SKM-1 treated with dmso at 0.1 percent for 144 hours (cell line): ENCODE measurements around the gene ZNF221.

Experiments used
- DNase-seq: peaks from one replicate; lab custom pipeline; 2025; ENCODE audit not compliant: unreplicated experiment; lab: John Stamatoyannopoulos, UW

The ZNF221 gene

DNA sequence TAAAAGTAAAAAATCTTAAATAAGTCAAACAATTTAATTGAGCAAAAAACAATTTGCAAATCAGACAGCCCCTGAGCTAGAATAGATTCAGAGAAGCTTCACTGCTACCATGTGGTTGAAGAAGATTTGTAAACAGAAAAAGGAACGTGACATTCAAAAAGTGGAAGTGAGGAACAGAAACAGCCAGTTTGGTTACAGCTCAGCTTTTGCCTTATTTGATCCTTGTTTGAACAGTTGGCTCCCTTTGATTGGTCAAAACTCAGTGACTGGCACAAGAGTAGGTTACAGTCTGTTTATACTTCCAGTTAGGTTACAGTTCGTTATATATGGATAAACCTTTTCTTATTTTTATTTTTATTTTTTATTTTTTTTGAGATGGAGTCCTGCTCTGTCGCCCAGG is 5.8 kb downstream of the ZNF221 start:
- peak; percentile 0 for DNase-seq

DNA sequence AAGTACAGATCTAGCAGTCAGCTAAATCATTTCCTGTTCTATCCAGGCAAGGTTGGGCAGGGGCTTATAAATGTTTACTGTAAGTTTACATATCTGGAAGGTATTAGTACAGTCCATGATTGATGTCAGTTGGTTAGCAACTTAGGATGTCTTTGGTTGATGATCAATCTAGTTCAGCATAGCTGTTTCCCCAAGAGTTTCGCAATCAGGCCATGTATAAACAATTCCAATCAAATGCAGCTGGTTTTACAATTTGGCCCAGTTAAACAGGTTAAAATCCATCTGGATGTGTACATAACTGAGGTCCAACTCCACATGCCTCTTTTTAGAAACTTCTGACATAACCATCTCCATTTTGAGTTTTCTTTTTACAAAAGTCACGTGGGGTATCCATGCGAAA is 6.9 kb downstream of the ZNF221 start:
- no peak for DNase-seq

DNA sequence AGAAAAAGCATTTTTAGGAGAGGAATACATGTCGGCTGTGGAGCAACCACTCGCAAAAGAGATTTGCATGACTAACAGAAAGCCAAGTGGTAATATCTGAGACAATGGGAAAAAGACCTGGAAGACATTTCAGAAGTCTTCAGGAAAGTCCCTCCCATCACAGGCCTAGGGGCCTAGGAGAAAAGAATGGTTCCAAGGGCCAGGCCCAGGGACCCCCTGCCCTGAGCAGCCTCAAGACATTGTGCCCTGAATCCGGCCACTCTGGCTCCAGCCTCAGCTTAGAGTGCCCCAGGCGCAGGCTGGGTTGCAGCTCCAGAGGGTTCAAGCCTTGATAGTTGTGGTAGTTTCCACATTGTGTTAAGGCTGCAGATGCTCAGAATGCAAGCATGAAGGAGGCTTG is 9.4 kb downstream of the ZNF221 start:
- no peak for DNase-seq

DNA sequence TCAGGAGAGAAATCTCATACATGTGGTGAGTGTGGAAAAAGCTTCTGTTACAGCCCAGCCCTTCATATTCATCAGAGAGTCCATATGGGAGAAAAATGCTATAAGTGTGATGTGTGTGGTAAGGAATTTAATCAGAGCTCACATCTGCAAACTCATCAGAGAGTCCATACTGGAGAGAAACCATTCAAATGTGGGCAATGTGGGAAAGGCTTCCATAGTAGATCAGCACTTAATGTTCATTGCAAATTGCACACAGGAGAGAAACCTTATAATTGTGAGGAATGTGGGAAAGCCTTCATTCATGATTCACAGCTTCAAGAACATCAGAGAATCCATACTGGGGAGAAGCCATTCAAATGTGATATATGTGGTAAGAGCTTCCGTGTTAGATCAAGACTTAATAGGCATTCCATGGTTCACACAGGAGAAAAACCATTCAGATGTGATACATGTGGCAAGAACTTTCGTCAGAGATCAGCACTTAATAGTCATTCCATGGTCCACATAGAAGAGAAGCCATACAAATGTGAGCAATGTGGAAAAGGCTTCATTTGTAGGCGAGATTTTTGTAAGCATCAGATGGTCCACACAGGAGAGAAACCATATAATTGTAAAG is 15.2 kb downstream of the ZNF221 start:
- DNase-seq, result no peak

DNA sequence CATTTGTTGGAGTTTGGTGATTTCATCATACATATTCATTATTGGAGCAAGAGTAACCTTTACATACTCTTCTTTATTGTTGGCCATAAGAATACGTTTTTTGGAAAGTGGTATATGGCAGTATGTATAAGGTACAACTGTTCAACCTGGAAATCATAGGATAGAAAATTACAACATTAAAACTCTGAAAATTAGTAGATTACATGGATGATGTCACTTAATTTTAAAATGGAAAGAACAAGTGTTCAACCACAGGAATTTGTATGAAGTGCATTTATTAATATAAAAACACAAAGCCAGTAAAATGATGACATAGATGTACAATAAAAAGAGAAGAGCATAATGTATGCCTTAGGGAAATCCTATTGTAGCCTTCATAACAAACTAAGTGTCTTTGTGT is 25.7 kb downstream of the ZNF221 start:
- DNase-seq, result no peak

DNA sequence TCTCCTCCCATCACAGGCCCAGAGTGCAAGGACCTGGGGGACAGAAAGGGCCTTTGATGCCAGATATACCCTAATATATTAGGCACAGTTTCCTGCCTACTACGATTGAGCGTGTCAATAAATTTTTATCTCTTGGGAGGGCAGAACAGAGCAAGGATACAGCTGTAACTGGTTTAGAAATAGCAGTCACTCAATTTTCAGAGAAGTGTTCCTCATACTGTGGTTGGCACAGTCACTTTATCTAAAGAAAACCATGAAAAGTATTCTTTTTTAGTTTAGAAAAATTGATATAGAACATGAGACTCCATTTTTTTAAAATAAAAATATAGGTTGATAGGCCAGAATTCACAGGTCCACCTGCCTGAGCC is 32.5 kb downstream of the ZNF221 start:
- no peak for DNase-seq

DNA sequence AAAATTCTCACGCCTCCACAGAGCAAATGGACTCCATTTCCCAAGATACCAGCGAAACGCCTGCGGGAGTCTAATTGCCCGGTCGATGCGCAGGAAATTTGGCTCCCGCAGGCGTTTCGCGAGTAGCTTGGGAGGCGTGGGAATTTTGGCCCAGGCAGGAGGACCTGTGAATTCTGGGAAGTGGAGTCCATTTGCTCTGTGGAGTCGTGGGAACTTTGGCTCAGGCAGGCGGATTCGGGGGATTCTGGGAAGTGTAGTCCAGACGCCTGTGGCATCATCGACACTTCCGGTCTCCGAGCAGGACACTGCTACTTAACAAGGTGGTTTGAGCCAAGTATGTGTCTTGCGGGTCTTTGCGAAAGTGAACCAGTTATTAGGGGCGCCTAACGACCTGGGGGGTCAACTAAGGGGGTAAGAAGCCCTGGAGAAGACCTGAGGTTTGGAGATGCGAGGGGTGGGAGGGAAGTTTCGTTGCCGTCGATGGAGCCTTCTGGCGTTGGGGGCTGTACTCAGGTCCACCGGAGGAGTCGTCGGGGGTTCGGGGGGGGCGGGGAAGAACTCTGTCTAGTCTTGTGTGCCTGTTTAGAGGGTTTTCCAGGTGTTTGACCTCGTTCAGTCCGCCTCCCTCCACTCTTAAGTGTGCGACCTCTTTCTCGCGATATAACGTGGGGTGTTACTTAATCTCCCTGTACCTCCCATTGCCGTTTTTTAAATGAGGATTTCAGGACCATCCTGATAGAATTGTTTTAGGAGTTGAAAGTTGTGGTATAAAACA is 33.1 kb downstream of the ZNF221 start, which contains the start of gene ZNF155:
Gene ZNF155, plus strand, starts transcription at position 277 of the 775 bp plus-strand sequence. CDS start 4,356 bp downstream, outside the sequence.
- DNase-seq, result peak; percentile 61

DNA sequence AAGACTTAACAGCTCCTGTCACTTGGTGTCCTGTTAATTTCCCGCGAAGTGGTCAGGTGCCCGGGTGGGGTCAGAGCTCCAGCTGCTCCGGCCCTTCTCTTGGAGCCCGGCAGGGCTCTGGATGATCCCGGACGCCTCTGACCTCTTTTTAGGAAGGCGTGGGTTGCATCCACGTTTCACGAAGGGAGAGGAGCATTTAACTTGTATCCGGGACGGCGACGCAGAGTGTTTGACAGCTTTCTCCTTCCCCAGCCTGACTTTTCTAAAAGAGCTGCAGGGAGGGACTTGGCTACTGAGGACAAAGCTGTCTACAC is 33.6 kb downstream of the ZNF221 start:
- DNase-seq, result no peak

DNA sequence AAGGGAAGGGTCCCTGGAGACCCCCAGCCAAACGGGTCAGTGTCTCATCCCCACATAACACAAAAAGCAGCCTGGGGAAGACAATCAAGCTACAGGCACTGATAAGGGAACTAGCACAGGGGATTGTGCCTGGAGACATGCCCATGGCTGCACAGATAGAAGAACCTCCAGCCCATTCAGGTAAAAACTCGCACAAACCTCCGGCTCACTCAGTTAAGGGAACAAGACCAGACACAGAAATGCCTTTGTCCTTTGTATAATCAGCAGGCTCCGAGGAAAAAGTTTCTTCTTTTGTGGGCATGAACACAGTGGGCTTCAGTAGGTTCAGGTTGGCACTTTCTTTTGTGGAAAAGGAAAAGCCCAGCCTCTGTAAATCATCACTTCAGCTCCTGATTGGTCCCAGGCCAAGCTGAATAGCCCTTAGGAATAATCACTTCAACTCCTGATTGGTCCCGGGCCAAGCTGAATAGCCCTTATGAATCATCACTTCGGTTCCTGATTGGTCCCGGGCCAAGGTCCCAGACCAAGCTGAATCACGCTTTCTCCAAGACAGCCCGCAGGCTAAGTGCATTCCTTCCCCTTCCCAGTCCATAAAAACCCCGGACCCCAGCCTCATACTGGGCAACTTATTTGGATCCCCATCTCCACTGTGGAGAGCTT is 46.7 kb downstream of the ZNF221 start:
- no peak for DNase-seq

DNA sequence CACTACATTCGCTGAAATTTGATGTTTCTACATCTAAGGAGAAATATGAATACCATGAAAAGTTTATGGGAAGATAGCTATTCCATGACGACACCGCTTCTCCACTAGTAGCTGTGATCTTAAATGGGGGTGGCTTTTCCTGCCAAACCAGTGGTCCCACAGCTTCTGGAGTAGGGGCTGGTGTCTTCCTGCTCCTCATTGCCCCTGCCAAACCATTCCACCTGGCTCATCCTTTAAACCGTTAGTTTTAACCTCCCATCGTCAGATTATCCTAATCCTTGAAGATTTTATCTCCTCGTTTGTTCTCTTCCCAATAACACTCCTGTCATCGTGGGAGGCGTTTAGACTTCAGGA is 51.2 kb downstream of the ZNF221 start:
- DNase-seq, result no peak

DNA sequence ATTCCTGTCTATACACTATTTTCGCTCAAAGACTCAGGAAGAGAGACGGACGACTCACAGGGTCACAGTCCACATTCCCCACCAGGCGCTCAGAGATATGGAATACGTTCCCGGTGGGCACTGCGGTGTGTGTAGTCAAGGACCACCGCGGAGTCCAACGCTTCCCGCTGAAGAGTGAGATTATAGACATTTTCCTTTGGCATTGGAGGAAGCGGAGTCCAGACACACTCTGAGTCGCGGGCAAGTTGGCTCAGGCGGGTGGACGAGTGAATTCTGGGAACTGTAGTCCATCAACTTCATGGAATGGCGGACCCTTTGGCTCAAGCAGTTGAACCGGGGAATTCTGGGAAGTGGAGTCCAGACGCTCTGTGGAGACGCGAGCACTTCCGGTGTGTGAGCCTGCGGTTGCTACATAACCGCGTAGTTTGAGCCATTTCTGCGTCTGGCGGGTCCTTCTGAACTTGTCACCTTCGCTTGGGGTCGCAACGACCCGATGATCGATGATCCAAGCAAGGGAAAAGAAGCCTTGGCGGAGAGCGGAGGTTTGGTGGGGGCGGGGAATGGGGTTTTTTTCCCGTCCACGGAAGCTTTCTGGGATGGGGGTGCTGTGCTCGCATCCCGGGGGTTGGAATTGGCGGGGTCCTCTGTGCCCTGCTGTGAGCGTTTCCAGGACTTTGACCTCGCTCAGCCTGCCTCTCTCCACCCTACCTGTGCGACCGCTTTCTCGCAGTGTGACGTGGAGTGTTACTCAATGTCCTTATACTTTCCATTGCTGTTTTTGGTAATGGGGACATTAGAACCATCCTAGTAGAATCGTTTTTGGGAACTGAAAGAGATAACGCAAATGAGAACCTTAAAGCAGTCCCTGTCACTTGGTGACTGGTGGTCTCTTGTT is 51.8 kb downstream of the ZNF221 start, which contains the start of gene ZNF230:
Gene ZNF230, plus strand, starts transcription at position 392 of the 895 bp plus-strand sequence. CDS start 4,122 bp downstream, outside the sequence.
- peak; percentile 90 for DNase-seq

DNA sequence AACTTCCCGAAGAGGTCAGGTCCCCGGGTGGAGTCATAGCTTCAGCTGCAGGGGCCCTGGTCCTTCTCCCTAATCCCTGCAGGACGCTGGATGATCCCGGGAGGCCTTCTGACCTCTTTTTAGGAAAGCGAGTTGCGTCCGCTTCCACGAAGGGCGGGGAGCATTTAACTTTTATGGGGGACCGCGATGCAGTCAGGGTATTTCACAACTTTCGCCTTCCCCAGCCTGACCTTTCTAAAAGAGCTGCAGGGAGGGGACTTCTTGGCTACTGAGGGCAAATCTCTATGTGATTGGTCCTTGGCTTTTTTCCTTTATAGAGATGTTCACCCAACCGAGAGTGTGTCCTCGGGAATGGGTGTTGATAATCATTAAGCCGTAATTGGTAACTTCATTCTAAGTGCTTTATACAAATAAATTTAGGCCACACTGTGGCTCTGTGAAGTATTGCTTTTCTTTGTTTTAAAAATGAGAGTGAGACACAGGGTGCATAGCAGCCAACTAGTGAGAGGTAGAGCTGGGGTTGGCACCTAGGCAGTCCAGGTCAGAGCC is 52.5 kb downstream of the ZNF221 start:
- no peak for DNase-seq

DNA sequence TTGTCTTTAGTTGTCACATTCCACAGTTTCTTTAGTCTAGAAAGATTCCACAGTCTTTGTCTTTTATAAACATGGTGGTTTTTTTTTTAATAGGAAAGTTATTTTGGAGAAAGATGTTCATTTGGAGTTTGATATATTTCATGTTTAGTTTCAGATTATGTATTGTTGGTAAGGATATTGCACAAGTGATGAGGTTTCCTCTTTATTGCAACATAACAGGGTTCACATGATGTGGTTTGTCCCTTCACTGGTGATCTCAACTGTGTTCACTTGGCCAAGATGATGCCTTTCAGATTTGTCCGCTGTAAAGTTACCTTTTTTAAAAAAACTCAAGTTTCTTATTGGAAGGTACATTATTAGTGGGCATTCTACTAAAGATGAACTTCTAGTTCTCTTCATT is 54.9 kb downstream of the ZNF221 start:
- DNase-seq, result peak; percentile 57

DNA sequence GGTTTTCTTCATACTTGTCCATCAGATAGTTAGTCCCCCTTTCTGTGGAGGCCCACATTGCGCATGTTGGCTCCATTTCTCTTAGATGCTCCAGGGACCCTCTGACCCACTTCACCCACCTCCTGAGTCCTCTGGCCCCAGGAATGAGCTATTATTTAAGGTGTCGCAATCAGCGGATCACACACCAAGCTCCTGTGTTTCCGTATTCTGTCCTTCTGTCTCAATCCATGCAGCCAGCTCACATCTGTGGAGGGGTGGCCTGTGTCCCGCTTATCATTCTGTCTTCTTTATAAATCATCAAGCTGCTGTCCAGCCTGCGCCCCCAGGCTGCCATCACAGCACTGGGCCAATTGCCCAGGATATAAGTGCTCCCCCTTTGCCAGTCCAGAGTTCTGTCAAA is 56.4 kb downstream of the ZNF221 start:
- no peak for DNase-seq

DNA sequence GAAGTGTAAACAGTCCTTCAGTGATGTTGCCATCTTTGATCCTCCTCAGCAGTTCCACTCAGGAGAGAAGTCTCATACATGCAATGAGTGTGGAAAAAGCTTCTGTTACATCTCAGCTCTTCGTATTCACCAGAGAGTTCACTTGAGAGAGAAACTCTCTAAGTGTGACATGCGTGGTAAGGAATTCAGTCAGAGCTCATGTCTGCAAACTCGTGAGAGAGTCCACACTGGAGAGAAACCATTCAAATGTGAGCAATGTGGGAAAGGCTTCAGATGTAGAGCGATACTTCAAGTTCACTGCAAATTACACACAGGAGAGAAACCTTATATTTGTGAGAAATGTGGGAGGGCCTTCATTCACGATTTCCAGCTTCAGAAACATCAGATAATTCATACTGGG is 59.4 kb downstream of the ZNF221 start:
- DNase-seq, result no peak
